ENCODE data around the gene NEURL4.

- TF ChIP-seq CTCF (IDR thresholded peaks at IDR 0.05) = no peak
- TF ChIP-seq EP300 (IDR thresholded peaks at IDR 0.05) = no peak
- no peak for TF ChIP-seq POLR2A (IDR thresholded peaks at IDR 0.05)
These were observed 1.5 kb upstream of the NEURL4 start for GRCh38 chr17:7330638-7331015.
